ENCODE data around the gene TLR7.

TLR7 gene

GRCh38 chrX:12887767-12888166 lies 20.9 kb downstream of the TLR7 start:
- DNase-seq (ENCODE audit: extremely low spot score, insufficient read length, low read depth) (no peak), FAIRE-seq (peak; percentile 66)

GRCh38 chrX:12890467-12890866 lies 23.6 kb downstream of the TLR7 start:
- no peak for DNase-seq (ENCODE audit: extremely low spot score, insufficient read length, low read depth)
- FAIRE-seq = peak; percentile 96

- no peak for DNase-seq (ENCODE audit: extremely low spot score, insufficient read length, low read depth)
- FAIRE-seq = peak; percentile 24
Observed at GRCh38 chrX:12891171-12891570, 24.3 kb downstream of the TLR7 start.

GRCh38 chrX:12891915-12892506 lies 25.1 kb downstream of the TLR7 start:
- peak; percentile 88 for FAIRE-seq
- DNase-seq (ENCODE audit: extremely low spot score, insufficient read length, low read depth) = no peak

GRCh38 chrX:12892716-12893115 lies 25.8 kb downstream of the TLR7 start:
- DNase-seq (ENCODE audit: extremely low spot score, insufficient read length, low read depth) (no peak), FAIRE-seq (no peak)

GRCh38 chrX:12894074-12895030 lies 27.5 kb downstream of the TLR7 start:
- FAIRE-seq (peak; percentile 92), DNase-seq (ENCODE audit: extremely low spot score, insufficient read length, low read depth) (no peak)

- DNase-seq (ENCODE audit: extremely low spot score, insufficient read length, low read depth) (no peak), FAIRE-seq (no peak)
Observed at GRCh38 chrX:12895866-12896265, 29.0 kb downstream of the TLR7 start.

- FAIRE-seq = no peak
- no peak for DNase-seq (ENCODE audit: extremely low spot score, insufficient read length, low read depth)
Observed at GRCh38 chrX:12896935-12897334, 30.1 kb downstream of the TLR7 start.

- DNase-seq (ENCODE audit: extremely low spot score, insufficient read length, low read depth) (no peak), FAIRE-seq (no peak)
Observed at GRCh38 chrX:12898073-12898472, 31.2 kb downstream of the TLR7 start.

- no peak for FAIRE-seq
- DNase-seq (ENCODE audit: extremely low spot score, insufficient read length, low read depth) = no peak
Observed at GRCh38 chrX:12899506-12899905, 32.6 kb downstream of the TLR7 start.

GRCh38 chrX:12901486-12901885 lies 34.6 kb downstream of the TLR7 start:
- peak; percentile 93 for FAIRE-seq
- no peak for DNase-seq (ENCODE audit: extremely low spot score, insufficient read length, low read depth)

- FAIRE-seq = no peak
- no peak for DNase-seq (ENCODE audit: extremely low spot score, insufficient read length, low read depth)
Observed at GRCh38 chrX:12903646-12904045, 36.8 kb downstream of the TLR7 start.

- no peak for DNase-seq (ENCODE audit: extremely low spot score, insufficient read length, low read depth)
- FAIRE-seq = peak; percentile 12
Observed at GRCh38 chrX:12906046-12906761, 39.3 kb downstream of the TLR7 start, which contains the start of gene TLR8. TSS of gene TLR8 (plus strand) at chrX:12906620. CDS start at chrX:12906707, 87 bp downstream.

GRCh38 chrX:12910423-12911121 lies 43.7 kb downstream of the TLR7 start:
- DNase-seq (ENCODE audit: extremely low spot score, insufficient read length, low read depth) = no peak
- FAIRE-seq = no peak

- FAIRE-seq = no peak
- DNase-seq (ENCODE audit: extremely low spot score, insufficient read length, low read depth) = no peak
Observed at GRCh38 chrX:12911122-12911470, 44.2 kb downstream of the TLR7 start.

- FAIRE-seq = no peak
- no peak for DNase-seq (ENCODE audit: extremely low spot score, insufficient read length, low read depth)
Observed at GRCh38 chrX:12912791-12913482, 46.1 kb downstream of the TLR7 start.

GRCh38 chrX:12917753-12918152 lies 50.9 kb downstream of the TLR7 start:
- FAIRE-seq = peak; percentile 33
- DNase-seq (ENCODE audit: extremely low spot score, insufficient read length, low read depth) = no peak

- DNase-seq (ENCODE audit: extremely low spot score, insufficient read length, low read depth) = no peak
- peak; percentile 78 for FAIRE-seq
Observed at GRCh38 chrX:12919051-12919450, 52.2 kb downstream of the TLR7 start.

- FAIRE-seq (peak; percentile 9), DNase-seq (ENCODE audit: extremely low spot score, insufficient read length, low read depth) (no peak)
Observed at GRCh38 chrX:12919620-12920019, 52.7 kb downstream of the TLR7 start.

- DNase-seq (ENCODE audit: extremely low spot score, insufficient read length, low read depth) (no peak), FAIRE-seq (no peak)
Observed at GRCh38 chrX:12920990-12921389, 54.1 kb downstream of the TLR7 start.
